HepG2 (cell line): ENCODE data around the gene SMPD1. TPM values are rescaled to one million over a fixed set of nuclear protein-coding genes. Genes with fewer than 3 reads are reported as not detected.

Experiments used
- CEBPG ChIP-seq: IDR thresholded peaks from 2 replicates; pipeline ENCODE4 v1.6.1; 2016
- HOXA3 ChIP-seq: sonication (generic); formaldehyde crosslinking; IDR thresholded peaks from 2 replicates; pipeline ENCODE4 v1.5.0; 2020; ENCODE audit warnings: missing genetic modification reagents
- KDM3A ChIP-seq: IDR thresholded peaks from 2 replicates; pipeline ENCODE4 v1.6.1; 2018; ENCODE audit warnings: low read depth, missing compliant biosample characterization
- MED1 ChIP-seq: sonication (generic); formaldehyde crosslinking; IDR thresholded peaks from 2 replicates; pipeline ENCODE4 v1.4.0; 2020; ENCODE audit warnings: missing genetic modification reagents
- NCOR1 ChIP-seq: fragments of 200-600 bp; sonication (generic); IDR thresholded peaks from 2 replicates; pipeline ENCODE4 v1.7.0; 2017; ENCODE audit warnings: antibody characterized with exemption, low read length, borderline replicate concordance
- RARA ChIP-seq: IDR thresholded peaks from 2 replicates; pipeline ENCODE4 v1.6.1; 2016; ENCODE audit warnings: missing genetic modification reagents, missing compliant biosample characterization
- RBFOX2 ChIP-seq: fragments of 200-400 bp; formaldehyde crosslinking; IDR thresholded peaks from 2 replicates; pipeline ENCODE4 v1.6.1; 2017; ENCODE audit warnings: low read depth, mild to moderate bottlenecking, low read length
- SAP130 ChIP-seq: IDR thresholded peaks from 2 replicates; pipeline ENCODE4 v1.6.1; 2016; ENCODE audit warnings: low read depth
- SETDB1 ChIP-seq: sonication (generic); formaldehyde crosslinking; IDR thresholded peaks from 2 replicates; pipeline ENCODE4 v1.5.1; 2020; ENCODE audit warnings: missing genetic modification reagents, mild to moderate bottlenecking, borderline replicate concordance
- STAG1 ChIP-seq: sonication (generic); formaldehyde crosslinking; IDR thresholded peaks from 2 replicates; pipeline ENCODE4 v1.4.0; 2020; ENCODE audit warnings: missing genetic modification reagents
- THAP11 ChIP-seq: IDR thresholded peaks from 2 replicates; pipeline ENCODE4 v1.6.1; 2016; ENCODE audit warnings: missing biosample characterization, missing genetic modification reagents
- ZBTB7B ChIP-seq: sonication (generic); formaldehyde crosslinking; IDR thresholded peaks from 2 replicates; pipeline ENCODE4 v1.4.0; 2020; ENCODE audit warnings: missing genetic modification reagents
- ZEB1 ChIP-seq: IDR thresholded peaks from 2 replicates; pipeline ENCODE4 v1.6.1; 2012; ENCODE audit warnings: mild to moderate bottlenecking, low read depth, inconsistent platforms; ENCODE audit not compliant: insufficient replicate concordance
- ZKSCAN8 ChIP-seq: IDR thresholded peaks from 2 replicates; pipeline ENCODE4 v1.6.1; 2016; ENCODE audit warnings: borderline replicate concordance, missing genetic modification reagents, missing compliant biosample characterization
- ZNF205 ChIP-seq: IDR thresholded peaks from 2 replicates; pipeline ENCODE4 v1.6.1; 2018; ENCODE audit warnings: missing biosample characterization, missing genetic modification reagents
- ZNF331 ChIP-seq: sonication (generic); formaldehyde crosslinking; IDR thresholded peaks from 2 replicates; pipeline ENCODE4 v1.4.0; 2020; ENCODE audit warnings: missing genetic modification reagents
- ZNF335 ChIP-seq: sonication (generic); formaldehyde crosslinking; IDR thresholded peaks from 2 replicates; pipeline ENCODE4 v1.4.0; 2020; ENCODE audit warnings: missing genetic modification reagents
- ZNF451 ChIP-seq: sonication (generic); formaldehyde crosslinking; IDR thresholded peaks from 2 replicates; pipeline ENCODE4 v1.5.0; 2020; ENCODE audit warnings: mild to moderate bottlenecking, missing genetic modification reagents
- ZNF546 ChIP-seq: sonication (generic); formaldehyde crosslinking; conservative IDR thresholded peaks from 2 replicates; pipeline ENCODE4 v1.8.1; 2023; ENCODE audit warnings: mild to moderate bottlenecking, missing genetic modification reagents
- ZNF614 ChIP-seq: IDR thresholded peaks from 2 replicates; pipeline ENCODE4 v1.6.1; 2018; ENCODE audit warnings: missing biosample characterization, missing genetic modification reagents, inconsistent platforms, borderline replicate concordance
- ZNF850 ChIP-seq: sonication (generic); formaldehyde crosslinking; conservative IDR thresholded peaks from 2 replicates; pipeline ENCODE4 v1.9.0; 2021; ENCODE audit warnings: mild to moderate bottlenecking, missing genetic modification reagents
- polyA plus RNA-seq, 8 experiments: library from polyadenylated mRNA; depleted of rRNA in 3 of 8; stranded (reverse) in 7 of 8; unstranded in 1 of 8; fragments of >200 nt; fragmentation: Illumina TruSeq in 4 of 8; extraction: Trizol in 4 of 8; gene quantifications; 2 replicates each; pipeline versions ENCODE4 v1.2.1 to v1.2.3, GENCODE V29; 2011 to 2016; ENCODE audit warnings: low read depth in 4 of 8, missing spikeins in 1 of 8, mixed read lengths in 1 of 8; ENCODE audit not compliant: insufficient read depth in 1 of 8
- total RNA-seq, 5 experiments: library from RNA; depleted of rRNA; stranded (reverse); fragments of >200 nt; fragmentation: Illumina TruSeq; extraction: Trizol; gene quantifications; 2 replicates each; pipeline ENCODE4 v1.2.3, GENCODE V29; 2016; ENCODE audit warnings: low read depth in 1 of 5
- TF ChIP-seq, protein P1 (sequence below): sonication (generic); formaldehyde crosslinking; IDR thresholded peaks from 2 replicates; pipeline ENCODE4 v1.5.0; 2020; ENCODE audit warnings: missing genetic modification reagents
- TF ChIP-seq, protein P2 (sequence below): sonication (generic); formaldehyde crosslinking; IDR thresholded peaks from 2 replicates; pipeline ENCODE4 v1.5.1; 2020; ENCODE audit warnings: mild to moderate bottlenecking, missing genetic modification reagents, borderline replicate concordance
- TF ChIP-seq, protein P3 (sequence below), 2 experiments: IDR thresholded peaks; 2 replicates each; pipeline ENCODE4 v1.6.1; 2011 to 2012; ENCODE audit warnings: low read length in 2 of 2, borderline replicate concordance in 1 of 2, low read depth in 1 of 2, mild to moderate bottlenecking in 1 of 2, moderate library complexity in 1 of 2

SMPD1 gene
- total and polyA plus RNA-seq, 2 of the 13 experiments (the other 11 are each of a cell fraction or from before 2014, with no cell fraction given), result 6.3 to 8.4 TPM

DNA sequence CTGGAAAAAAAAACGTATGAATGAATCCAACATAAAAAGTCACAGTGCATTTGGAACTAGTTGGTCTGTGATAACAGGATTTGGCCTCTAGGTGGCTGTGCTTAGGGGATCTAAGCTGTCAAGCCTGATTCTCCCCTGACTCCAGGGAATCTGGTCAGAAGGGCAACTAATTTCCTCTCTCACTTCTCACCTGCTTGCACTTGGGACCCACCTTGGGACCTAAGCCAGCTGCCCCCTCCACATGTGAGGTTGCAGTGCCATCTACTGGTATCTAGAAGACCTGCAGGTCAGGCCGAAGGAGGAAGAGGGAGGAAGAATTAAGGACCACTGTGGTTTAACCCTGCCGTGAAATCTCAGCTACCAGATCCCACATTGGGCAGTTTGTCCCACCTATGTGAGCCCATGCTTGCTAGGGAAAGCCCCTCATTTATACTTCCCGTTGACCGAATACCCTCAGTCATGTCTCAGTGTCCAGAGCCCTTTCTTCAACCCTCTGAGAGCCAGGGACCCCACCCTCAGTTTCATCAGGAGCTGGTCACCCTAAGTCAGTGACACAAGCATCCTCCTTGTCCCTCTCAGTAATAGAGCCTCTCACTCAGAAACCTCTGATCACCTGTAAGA, 36.8 kb upstream of the SMPD1 start (continued):
- TF ChIP-seq ZBTB7B (CRISPR knock-in tag) (peak; percentile 89), RBFOX2 (no peak), ZNF451 (CRISPR knock-in tag) (0 out of 2 replicates have a peak, but pooled peaks have one; percentile 37), MED1 (CRISPR knock-in tag) (peak; percentile 38; the same call in 1 of the 2 replicates), ZNF850 (CRISPR knock-in tag) (no peak), ZKSCAN8 (CRISPR knock-in tag) (0 out of 2 replicates have a peak, but pooled peaks have one; percentile 25), KDM3A (peak; percentile 75; the same call in 1 of the 2 replicates), SETDB1 (CRISPR knock-in tag) (no peak), ZEB1 (peak; percentile 95), ZNF546 (CRISPR knock-in tag) (no peak), ZNF614 (CRISPR knock-in tag) (0 out of 2 replicates have a peak, but pooled peaks have one; percentile 43), STAG1 (CRISPR knock-in tag) (peak; percentile 83), ZNF331 (CRISPR knock-in tag) (peak; percentile 35; the same call in 1 of the 2 replicates), SAP130 (peak; percentile 45), HOXA3 (CRISPR knock-in tag) (peak; percentile 28; the same call in 1 of the 2 replicates), THAP11 (CRISPR knock-in tag) (0 out of 2 replicates have a peak, but pooled peaks have one; percentile 39), CEBPG (CRISPR knock-in tag) (peak; percentile 24; the same call in 1 of the 2 replicates), NCOR1 (peak; percentile 63; the same call in 1 of the 2 replicates), ZNF335 (CRISPR knock-in tag) (0 out of 2 replicates have a peak, but pooled peaks have one; percentile 42), RARA (peak; percentile 38), ZNF205 (CRISPR knock-in tag) (peak; percentile 46; the same call in 1 of the 2 replicates)
- TF ChIP-seq, protein P1, sequence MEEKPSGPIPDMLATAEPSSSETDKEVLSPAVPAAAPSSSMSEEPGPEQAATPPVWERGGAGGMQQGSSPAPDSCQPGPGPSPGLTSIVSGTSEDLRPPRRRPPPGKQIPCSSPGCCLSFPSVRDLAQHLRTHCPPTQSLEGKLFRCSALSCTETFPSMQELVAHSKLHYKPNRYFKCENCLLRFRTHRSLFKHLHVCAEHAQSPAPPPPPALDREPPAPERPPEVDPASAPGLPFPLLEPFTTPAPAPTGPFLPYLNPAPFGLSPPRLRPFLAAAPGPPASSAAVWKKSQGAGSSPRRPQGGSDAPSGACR (CRISPR knock-in tag), result no peak
- TF ChIP-seq, protein P2, sequence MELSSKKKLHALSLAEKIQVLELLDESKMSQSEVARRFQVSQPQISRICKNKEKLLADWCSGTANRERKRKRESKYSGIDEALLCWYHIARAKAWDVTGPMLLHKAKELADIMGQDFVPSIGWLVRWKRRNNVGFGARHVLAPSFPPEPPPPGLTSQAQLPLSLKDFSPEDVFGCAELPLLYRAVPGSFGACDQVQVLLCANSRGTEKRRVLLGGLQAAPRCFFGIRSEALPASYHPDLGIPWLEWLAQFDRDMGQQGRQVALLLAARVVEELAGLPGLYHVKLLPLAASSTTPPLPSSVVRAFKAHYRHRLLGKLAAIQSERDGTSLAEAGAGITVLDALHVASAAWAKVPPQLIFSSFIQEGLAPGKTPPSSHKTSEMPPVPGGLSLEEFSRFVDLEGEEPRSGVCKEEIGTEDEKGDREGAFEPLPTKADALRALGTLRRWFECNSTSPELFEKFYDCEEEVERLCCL (CRISPR knock-in tag), result no peak
- TF ChIP-seq, protein P3, sequence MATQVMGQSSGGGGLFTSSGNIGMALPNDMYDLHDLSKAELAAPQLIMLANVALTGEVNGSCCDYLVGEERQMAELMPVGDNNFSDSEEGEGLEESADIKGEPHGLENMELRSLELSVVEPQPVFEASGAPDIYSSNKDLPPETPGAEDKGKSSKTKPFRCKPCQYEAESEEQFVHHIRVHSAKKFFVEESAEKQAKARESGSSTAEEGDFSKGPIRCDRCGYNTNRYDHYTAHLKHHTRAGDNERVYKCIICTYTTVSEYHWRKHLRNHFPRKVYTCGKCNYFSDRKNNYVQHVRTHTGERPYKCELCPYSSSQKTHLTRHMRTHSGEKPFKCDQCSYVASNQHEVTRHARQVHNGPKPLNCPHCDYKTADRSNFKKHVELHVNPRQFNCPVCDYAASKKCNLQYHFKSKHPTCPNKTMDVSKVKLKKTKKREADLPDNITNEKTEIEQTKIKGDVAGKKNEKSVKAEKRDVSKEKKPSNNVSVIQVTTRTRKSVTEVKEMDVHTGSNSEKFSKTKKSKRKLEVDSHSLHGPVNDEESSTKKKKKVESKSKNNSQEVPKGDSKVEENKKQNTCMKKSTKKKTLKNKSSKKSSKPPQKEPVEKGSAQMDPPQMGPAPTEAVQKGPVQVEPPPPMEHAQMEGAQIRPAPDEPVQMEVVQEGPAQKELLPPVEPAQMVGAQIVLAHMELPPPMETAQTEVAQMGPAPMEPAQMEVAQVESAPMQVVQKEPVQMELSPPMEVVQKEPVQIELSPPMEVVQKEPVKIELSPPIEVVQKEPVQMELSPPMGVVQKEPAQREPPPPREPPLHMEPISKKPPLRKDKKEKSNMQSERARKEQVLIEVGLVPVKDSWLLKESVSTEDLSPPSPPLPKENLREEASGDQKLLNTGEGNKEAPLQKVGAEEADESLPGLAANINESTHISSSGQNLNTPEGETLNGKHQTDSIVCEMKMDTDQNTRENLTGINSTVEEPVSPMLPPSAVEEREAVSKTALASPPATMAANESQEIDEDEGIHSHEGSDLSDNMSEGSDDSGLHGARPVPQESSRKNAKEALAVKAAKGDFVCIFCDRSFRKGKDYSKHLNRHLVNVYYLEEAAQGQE (IDR thresholded peaks at IDR 0.05; ENCODE audit: borderline replicate concordance in 1 of 2, low read depth in 1 of 2, low read length in 2 of 2), result no peak
